HG03280 (cell line): Measurements from ENCODE around the gene CTAG1B.
"Not testable (repeated sequence)": the region's sequence is repeated elsewhere in the genome, so short reads cannot be mapped to it uniquely, and the experiment has no call there.

Experiments
- ATAC-seq: cut with Tn5 transposase; IDR thresholded peaks from one replicate; pipeline ENCODE4 v1.9.1; 2021; ENCODE audit warnings: mild to moderate bottlenecking, moderate library complexity; ENCODE audit not compliant: unreplicated experiment

CTAG1B gene

GRCh38 chrX:154619182-154619581 lies at the start of gene CTAG1B:
Gene CTAG1B, minus strand, starts transcription at chrX:154619282. Its CDS starts 64 bp downstream, at chrX:154619218.
- not testable (repeated sequence) for ATAC-seq

- ATAC-seq, result no peak
Measured at GRCh38 chrX:154661899-154662298, 42.8 kb upstream of the CTAG1B start.

GRCh38 chrX:154661170-154661569 lies 42.1 kb upstream of the CTAG1B start:
- no peak for ATAC-seq

GRCh38 chrX:154660541-154660940 lies 41.5 kb upstream of the CTAG1B start:
- ATAC-seq, result no peak

- ATAC-seq, result no peak
Measured at GRCh38 chrX:154658957-154659356, 39.9 kb upstream of the CTAG1B start.

GRCh38 chrX:154658187-154658586 lies 39.1 kb upstream of the CTAG1B start:
- no peak for ATAC-seq

- no peak for ATAC-seq
Measured at GRCh38 chrX:154657226-154657805, 38.2 kb upstream of the CTAG1B start.

GRCh38 chrX:154655786-154656185 lies 36.7 kb upstream of the CTAG1B start:
- ATAC-seq, result no peak

GRCh38 chrX:154655346-154655745 lies 36.3 kb upstream of the CTAG1B start:
- ATAC-seq, result no peak

- ATAC-seq, result no peak
Measured at GRCh38 chrX:154654925-154655324, 35.8 kb upstream of the CTAG1B start.

- ATAC-seq, result no peak
Measured at GRCh38 chrX:154654372-154654771, 35.3 kb upstream of the CTAG1B start.

GRCh38 chrX:154653413-154653812 lies 34.3 kb upstream of the CTAG1B start, which contains the start of gene CTAG2:
Gene CTAG2, minus strand, starts transcription at chrX:154653579. Its CDS starts 64 bp downstream, at chrX:154653515.
- not testable (repeated sequence) for ATAC-seq

GRCh38 chrX:154653048-154653401 lies 33.9 kb upstream of the CTAG1B start:
- ATAC-seq, result no peak

GRCh38 chrX:154652311-154653047 lies 33.4 kb upstream of the CTAG1B start:
- no peak for ATAC-seq

GRCh38 chrX:154650221-154650510 lies 31.1 kb upstream of the CTAG1B start:
- ATAC-seq, result no peak

- ATAC-seq, result no peak
Measured at GRCh38 chrX:154649503-154650220, 30.6 kb upstream of the CTAG1B start.

GRCh38 chrX:154648931-154649330 lies 29.8 kb upstream of the CTAG1B start:
- ATAC-seq, result no peak

GRCh38 chrX:154645745-154646378 lies 26.8 kb upstream of the CTAG1B start:
- ATAC-seq, result not testable (repeated sequence)

GRCh38 chrX:154643708-154644107 lies 24.6 kb upstream of the CTAG1B start:
- ATAC-seq, result not testable (repeated sequence)

- not testable (repeated sequence) for ATAC-seq
Measured at GRCh38 chrX:154641740-154642139, 22.7 kb upstream of the CTAG1B start.

GRCh38 chrX:154633661-154634060 lies 14.6 kb upstream of the CTAG1B start:
- ATAC-seq, result not testable (repeated sequence)

GRCh38 chrX:154630949-154631348 lies 11.9 kb upstream of the CTAG1B start:
- ATAC-seq, result not testable (repeated sequence)
